ENCODE results near the gene CLCN5.

Gene CLCN5

GRCh38 chrX:49995795-49996455 is 73.5 kb downstream of the CLCN5 start:
- no peak for DNase-seq (ENCODE audit: low read depth)
- H3K4me3 ChIP-seq (ENCODE audit: low read length) = no peak overlapping the region
- TF ChIP-seq, protein P1, sequence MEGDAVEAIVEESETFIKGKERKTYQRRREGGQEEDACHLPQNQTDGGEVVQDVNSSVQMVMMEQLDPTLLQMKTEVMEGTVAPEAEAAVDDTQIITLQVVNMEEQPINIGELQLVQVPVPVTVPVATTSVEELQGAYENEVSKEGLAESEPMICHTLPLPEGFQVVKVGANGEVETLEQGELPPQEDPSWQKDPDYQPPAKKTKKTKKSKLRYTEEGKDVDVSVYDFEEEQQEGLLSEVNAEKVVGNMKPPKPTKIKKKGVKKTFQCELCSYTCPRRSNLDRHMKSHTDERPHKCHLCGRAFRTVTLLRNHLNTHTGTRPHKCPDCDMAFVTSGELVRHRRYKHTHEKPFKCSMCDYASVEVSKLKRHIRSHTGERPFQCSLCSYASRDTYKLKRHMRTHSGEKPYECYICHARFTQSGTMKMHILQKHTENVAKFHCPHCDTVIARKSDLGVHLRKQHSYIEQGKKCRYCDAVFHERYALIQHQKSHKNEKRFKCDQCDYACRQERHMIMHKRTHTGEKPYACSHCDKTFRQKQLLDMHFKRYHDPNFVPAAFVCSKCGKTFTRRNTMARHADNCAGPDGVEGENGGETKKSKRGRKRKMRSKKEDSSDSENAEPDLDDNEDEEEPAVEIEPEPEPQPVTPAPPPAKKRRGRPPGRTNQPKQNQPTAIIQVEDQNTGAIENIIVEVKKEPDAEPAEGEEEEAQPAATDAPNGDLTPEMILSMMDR (conservative IDR thresholded peaks at IDR 0.05; ENCODE audit: low read depth, low read length) = no peak

- TF ChIP-seq, protein P1 (conservative IDR thresholded peaks at IDR 0.05; ENCODE audit: low read depth, low read length) = no peak
- H3K4me3 ChIP-seq (ENCODE audit: low read length) = no peak overlapping the region
- DNase-seq (ENCODE audit: low read depth) = no peak
These were observed 74.1 kb downstream of the CLCN5 start for GRCh38 chrX:49996474-49996873.

- TF ChIP-seq, protein P1 (conservative IDR thresholded peaks at IDR 0.05; ENCODE audit: low read depth, low read length) = no peak
- no peak for DNase-seq (ENCODE audit: low read depth)
These were observed 76.7 kb downstream of the CLCN5 start for GRCh38 chrX:49999087-49999486.

GRCh38 chrX:50000937-50001542 is 78.6 kb downstream of the CLCN5 start:
- TF ChIP-seq, protein P1 (conservative IDR thresholded peaks at IDR 0.05; ENCODE audit: low read depth, low read length) = no peak
- no peak for DNase-seq (ENCODE audit: low read depth)
- H3K4me3 ChIP-seq (ENCODE audit: low read length) = no peak overlapping the region

More at GRCh38 chrX:49999087-49999486, 76.7 kb downstream of the CLCN5 start:
- H3K4me3 ChIP-seq (ENCODE audit: low read length) = no peak overlapping the region

GRCh38 chrX:50002067-50002714 is 79.8 kb downstream of the CLCN5 start:
- H3K4me3 ChIP-seq (ENCODE audit: low read length) = no peak overlapping the region
- TF ChIP-seq, protein P1 (conservative IDR thresholded peaks at IDR 0.05; ENCODE audit: low read depth, low read length) = no peak
- no peak for DNase-seq (ENCODE audit: low read depth)

GRCh38 chrX:50003467-50003866 is 81.1 kb downstream of the CLCN5 start:
- no peak for DNase-seq (ENCODE audit: low read depth)
- H3K4me3 ChIP-seq (ENCODE audit: low read length) = no peak overlapping the region
- TF ChIP-seq, protein P1 (conservative IDR thresholded peaks at IDR 0.05; ENCODE audit: low read depth, low read length) = no peak

Data from retinal pigment epithelial cell (primary cell).